H1 (cell line): ENCODE results near the gene TRAPPC2L. TPM values are rescaled to one million over a fixed set of nuclear protein-coding genes. Genes with fewer than 3 reads are reported as not detected.

ENCODE experiments used
- CTCF ChIA-PET: fragments of 300-600 bp; sonication (Branson Sonifier 250); formaldehyde crosslinking; loops from one replicate; lab custom pipeline; 2021; ENCODE audit not compliant: partially characterized antibody; lab: Charles Lee
- POLR2A ChIA-PET: fragments of 300-600 bp; sonication (Branson Sonifier 250); formaldehyde crosslinking; loops from one replicate; lab custom pipeline; 2021; ENCODE audit warnings: inconsistent platforms; ENCODE audit not compliant: partially characterized antibody; lab: Charles Lee
- DNase-seq, 2 experiments: peaks; one replicate each; pipeline versions ENCODE4 v3.0.0 to v3.0.0-alpha.2; 2010 to 2022; ENCODE audit warnings: low spot score in 2 of 2, low read depth in 1 of 2, mixed read lengths in 1 of 2
- FAIRE-seq: peaks from 2 replicates; lab custom pipeline; 2011; peaks lifted over from hg19 to GRCh38; lab: Jason Lieb, UNC
- H2AFZ ChIP-seq: 2 replicates; pipeline ENCODE4 v1.8.1; 2012; ENCODE audit warnings: low read length, inconsistent platforms
- H2AK5ac ChIP-seq: 2 replicates; pipeline ENCODE4 v1.6.1; 2013; ENCODE audit warnings: low read depth, low read length
- H2BK120ac ChIP-seq: replicated peaks from 2 replicates; pipeline ENCODE3; 2013; ENCODE audit warnings: low read depth, low read length, inconsistent platforms
- H2BK12ac ChIP-seq: 2 replicates; pipeline ENCODE4 v1.6.1; 2013; ENCODE audit warnings: low read depth, low read length
- H2BK15ac ChIP-seq: 2 replicates; pipeline ENCODE4 v1.6.1; 2013; ENCODE audit warnings: low read length
- H2BK20ac ChIP-seq: 2 replicates; pipeline ENCODE4 v1.6.1; 2013; ENCODE audit warnings: low read length
- H2BK5ac ChIP-seq: 2 replicates; pipeline ENCODE4 v1.6.1; 2013; ENCODE audit warnings: low read depth, low read length
- H3K14ac ChIP-seq: 2 replicates; pipeline ENCODE4 v1.6.1; 2013; ENCODE audit warnings: inconsistent platforms; ENCODE audit not compliant: insufficient read length
- H3K18ac ChIP-seq: 2 replicates; pipeline ENCODE4 v1.6.1; 2013; ENCODE audit warnings: low read length; ENCODE audit errors: extremely low read depth
- H3K23ac ChIP-seq: 2 replicates; pipeline ENCODE4 v1.6.1; 2013; ENCODE audit warnings: inconsistent platforms; ENCODE audit not compliant: insufficient read length
- H3K23me2 ChIP-seq: 2 replicates; pipeline ENCODE4 v1.6.1; 2013; ENCODE audit warnings: low read depth, low read length
- H3K27ac ChIP-seq: 2 replicates; pipeline ENCODE4 v1.6.1; 2011; ENCODE audit warnings: low read depth, low read length, inconsistent platforms
- H3K27me3 ChIP-seq, 4 experiments: replicated peaks in 1 of 4; 1 replicate in 1 of 4; 2 replicates in 3 of 4; pipeline versions ENCODE4 v1.6.1 to v1.8.1; 2011 to 2013; ENCODE audit warnings: low read length in 3 of 4, mild to moderate bottlenecking in 3 of 4, inconsistent platforms in 2 of 4, mixed read lengths in 2 of 4, moderate library complexity in 1 of 4; ENCODE audit not compliant: control insufficient read depth in 3 of 4, insufficient read depth in 3 of 4; ENCODE audit errors: extremely low read depth in 1 of 4
- H3K36me3 ChIP-seq, 4 experiments: 2 replicates each; pipeline versions ENCODE4 v1.6.1 to v1.8.1; 2011 to 2013; ENCODE audit warnings: mild to moderate bottlenecking in 4 of 4, low read length in 3 of 4, moderate library complexity in 2 of 4, control low read depth in 1 of 4, inconsistent platforms in 1 of 4; ENCODE audit not compliant: insufficient read depth in 4 of 4, control insufficient read depth in 2 of 4
- H3K4ac ChIP-seq: replicated peaks from 2 replicates; pipeline ENCODE3; 2013; ENCODE audit warnings: low read length, low read depth, mixed read lengths, inconsistent platforms; ENCODE audit not compliant: insufficient read length
- H3K4me1 ChIP-seq, 4 experiments: replicated peaks in 1 of 4; 1 replicate in 1 of 4; 2 replicates in 3 of 4; pipeline versions ENCODE4 v1.6.1 to v1.8.1; 2011 to 2013; ENCODE audit warnings: low read length in 3 of 4, inconsistent platforms in 2 of 4, mixed read lengths in 1 of 4; ENCODE audit not compliant: insufficient read depth in 4 of 4, control insufficient read depth in 3 of 4
- H3K4me2 ChIP-seq, 2 experiments: 2 replicates each; pipeline versions ENCODE4 v1.6.1 to v1.8.1; 2011 to 2013; ENCODE audit warnings: low read depth in 2 of 2, low read length in 2 of 2, control low read depth in 1 of 2, inconsistent platforms in 1 of 2, mild to moderate bottlenecking in 1 of 2; ENCODE audit not compliant: insufficient read depth in 1 of 2
- H3K4me3 ChIP-seq, 4 experiments: fragments of 200-600, 300-600 bp in 1 of 4; sonication (generic), shearing (Covaris generic), sonication (Bioruptor Twin) in 1 of 4; 2 replicates each; pipeline versions ENCODE4 v1.5.1 to v1.8.1; 2011 to 2016; ENCODE audit warnings: low read length in 4 of 4, low read depth in 3 of 4, control low read depth in 2 of 4, inconsistent platforms in 2 of 4, mild to moderate bottlenecking in 2 of 4, mixed read lengths in 1 of 4, moderate library complexity in 1 of 4; ENCODE audit not compliant: insufficient read depth in 2 of 4; ENCODE audit errors: extremely low read depth in 1 of 4
- H3K56ac ChIP-seq: replicated peaks from 2 replicates; pipeline ENCODE3; 2013; ENCODE audit warnings: low read depth, mild to moderate bottlenecking, mixed read lengths, low read length, inconsistent platforms; ENCODE audit not compliant: insufficient read length
- H3K79me1 ChIP-seq: 2 replicates; pipeline ENCODE4 v1.6.1; 2013; ENCODE audit warnings: low read depth, low read length, control low read depth
- H3K79me2 ChIP-seq, 2 experiments: 2 replicates each; pipeline versions ENCODE4 v1.6.1 to v1.8.1; 2012 to 2013; ENCODE audit warnings: low read length in 2 of 2, mild to moderate bottlenecking in 2 of 2, inconsistent platforms in 1 of 2; ENCODE audit not compliant: insufficient read depth in 2 of 2, control insufficient read depth in 1 of 2
- H3K9ac ChIP-seq, 4 experiments: replicated peaks in 1 of 4; 1 replicate in 1 of 4; 2 replicates in 3 of 4; pipeline versions ENCODE4 v1.6.1 to v1.8.1; 2011 to 2013; ENCODE audit warnings: low read depth in 3 of 4, low read length in 3 of 4, control low read depth in 2 of 4, mild to moderate bottlenecking in 2 of 4, moderate library complexity in 2 of 4, inconsistent platforms in 1 of 4; ENCODE audit errors: extremely low read depth in 1 of 4
- H3K9me3 ChIP-seq, 2 experiments: 2 replicates each; pipeline versions ENCODE4 v1.6.1 to v1.8.1; 2012 to 2013; ENCODE audit warnings: mild to moderate bottlenecking in 2 of 2, moderate library complexity in 2 of 2, control low read depth in 1 of 2, inconsistent platforms in 1 of 2, low read depth in 1 of 2, low read length in 1 of 2, mixed read lengths in 1 of 2; ENCODE audit not compliant: insufficient read depth in 2 of 2
- H4K20me1 ChIP-seq, 2 experiments: replicated peaks in 1 of 2; 2 replicates each; pipeline versions ENCODE3 to v1.8.1; 2011 to 2013; ENCODE audit warnings: inconsistent platforms in 2 of 2, low read length in 2 of 2, mild to moderate bottlenecking in 1 of 2; ENCODE audit not compliant: insufficient read depth in 2 of 2, control insufficient read depth in 1 of 2
- H4K5ac ChIP-seq: 2 replicates; pipeline ENCODE4 v1.6.1; 2013; ENCODE audit warnings: low read length, low read depth, mixed read lengths, inconsistent platforms; ENCODE audit not compliant: insufficient read length
- H4K8ac ChIP-seq: 2 replicates; pipeline ENCODE4 v1.8.0; 2013; ENCODE audit warnings: mild to moderate bottlenecking, moderate library complexity, low read length, inconsistent platforms; ENCODE audit not compliant: insufficient read depth; ENCODE audit errors: extremely low read depth
- H4K91ac ChIP-seq: replicated peaks from 2 replicates; pipeline ENCODE3; 2013; ENCODE audit warnings: low read length, mixed read lengths, inconsistent platforms; ENCODE audit not compliant: insufficient read length
- CBX5 ChIP-seq: fragments of 300-800, 300-1000 bp; sonication (generic); IDR thresholded peaks from 2 replicates; pipeline ENCODE4 v1.7.1; 2016; ENCODE audit warnings: antibody characterized with exemption, low read length, low read depth
- CBX8 ChIP-seq: fragments of 300-800, 300-1000 bp; sonication (generic); IDR thresholded peaks from 2 replicates; pipeline ENCODE4 v1.7.1; 2016; ENCODE audit warnings: low read depth, low read length, borderline replicate concordance
- CREB1 ChIP-seq: IDR thresholded peaks from 2 replicates; pipeline ENCODE4 v1.6.1; 2012; ENCODE audit warnings: inconsistent platforms
- HDAC6 ChIP-seq: IDR thresholded peaks from one replicate; pipeline ENCODE4 v1.7.1; 2012; ENCODE audit warnings: low read depth, mild to moderate bottlenecking, inconsistent platforms, low read length, moderate library complexity
- JUN ChIP-seq: IDR thresholded peaks from 2 replicates; pipeline ENCODE4 v1.6.1; 2011; ENCODE audit warnings: low read depth, mild to moderate bottlenecking, improper control_type of control experiment, low read length
- JUND ChIP-seq: IDR thresholded peaks from 2 replicates; pipeline ENCODE4 v1.6.1; 2011; ENCODE audit warnings: mild to moderate bottlenecking, improper control_type of control experiment, low read length
- KDM1A ChIP-seq: fragments of 200-600, 300-600 bp; sonication (generic); IDR thresholded peaks from 2 replicates; pipeline ENCODE4 v1.7.1; 2016; ENCODE audit warnings: mild to moderate bottlenecking, low read length, borderline replicate concordance
- KDM5A ChIP-seq: fragments of 200-600 bp; IDR thresholded peaks from 2 replicates; pipeline ENCODE4 v1.7.1; 2012; ENCODE audit warnings: mild to moderate bottlenecking, low read length, inconsistent platforms, mixed read lengths
- POLR2AphosphoS5 ChIP-seq: IDR thresholded peaks from 2 replicates; pipeline ENCODE4 v1.6.1; 2011; ENCODE audit warnings: low read depth, low read length
- SP4 ChIP-seq: IDR thresholded peaks from 2 replicates; pipeline ENCODE4 v1.6.1; 2012; ENCODE audit warnings: low read length, inconsistent platforms
- WGBS, 2 experiments: shearing (Covaris generic) in 1 of 2; methylation state at CpG; one replicate each; pipeline versions ENCODE4 v1.1.6 to v1.1.7; 2013 to 2015; ENCODE audit warnings: low lambda C conversion rate in 2 of 2, mixed read lengths in 2 of 2, inconsistent platforms in 1 of 2, low coverage in 1 of 2, missing lambda C conversion rate in 1 of 2; ENCODE audit not compliant: insufficient replicate concordance in 2 of 2, insufficient coverage in 1 of 2, insufficient read length in 1 of 2; ENCODE audit errors: extremely low coverage in 1 of 2, missing lambda C conversion rate in 1 of 2; 5-methylcytosine and 5-hydroxymethylcytosine counted together
- polyA plus RNA-seq, 7 experiments: library from polyadenylated mRNA; depleted of rRNA in 3 of 7; stranded (reverse) in 5 of 7; unstranded in 2 of 7; fragments of >200 nt in 5 of 7; fragments of 200-250 nt in 2 of 7; gene quantifications; 1 replicate in 5 of 7; 2 replicates in 1 of 7; 4 replicates in 1 of 7; pipeline versions ENCODE4 v1.2.1 to v1.2.3, GENCODE V29; 2011 to 2013; ENCODE audit warnings: missing spikeins in 2 of 7, mixed read lengths in 2 of 7
- total RNA-seq: library from RNA; stranded (reverse); fragmentation: NEBNext Ultra II Directional; extraction: Animal tissue kit (Norgen Biotek cat#: 25700); gene quantifications from 2 replicates; pipeline ENCODE4 v1.2.1, GENCODE V29; 2021

TRAPPC2L gene
- total and polyA plus RNA-seq, 2 of the 8 experiments (the other 6 are each of a cell fraction or from before 2014, with no cell fraction given), result 98.7 to 133 TPM

DNA sequence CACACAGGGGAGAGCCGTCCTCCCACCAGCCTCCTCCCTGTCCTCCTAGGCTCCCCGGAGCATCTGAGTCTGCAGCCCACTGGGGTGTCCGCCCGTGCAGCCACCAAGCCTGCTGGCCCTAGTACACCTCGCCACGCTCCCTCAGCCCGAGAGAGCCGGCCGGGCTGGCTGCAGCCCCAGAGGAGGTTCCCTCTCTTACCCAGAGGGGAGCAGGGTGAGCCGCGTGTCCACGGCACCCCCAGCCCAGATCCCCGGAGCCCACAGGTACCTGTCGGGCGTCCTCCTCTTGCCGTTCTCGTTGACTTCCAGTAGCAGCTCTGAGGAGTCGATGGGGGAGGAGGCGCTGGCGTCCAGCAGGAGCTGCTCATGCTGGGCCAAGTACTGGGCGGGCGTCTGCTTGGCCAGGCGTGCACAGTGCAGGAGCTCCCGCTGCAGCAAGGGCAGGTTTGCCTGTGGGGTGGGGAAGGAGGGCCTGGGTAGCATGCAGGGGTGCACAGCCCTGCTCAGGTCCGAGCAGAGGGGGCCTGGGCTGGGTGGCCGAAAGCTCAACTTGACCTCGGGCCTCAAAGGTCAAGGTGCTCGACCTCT, 28.9 kb downstream of the TRAPPC2L start:
- Histone ChIP-seq H3K27me3 (peaks cover 0 to 5% (median 2%) of the 10 kb centered on the region in 4 experiments; a peak in 2 of 7 replicates), H2BK15ac (no peak overlapping the region), H2BK20ac (no peak overlapping the region), H3K4me1 (peaks cover 0 to 8% (median 3%) of the 10 kb centered on the region in 4 experiments; a peak in 4 of 7 replicates), H2AFZ (no peak overlapping the region), H4K91ac (no peak overlapping the region), H3K23me2 (no peaks in the 10 kb centered on the region; the same call in 1 of the 2 replicates), H3K4me3 (no peak overlapping the region), H3K23ac (no peak overlapping the region), H4K8ac (peak overlapping the region; percentile 35; the same call in 1 of the 2 replicates), H3K4ac (no peak overlapping the region), H4K20me1 (peaks cover 0 to 4% of the 10 kb centered on the region in 2 experiments), H3K36me3 (no peaks in the 10 kb centered on the region), H2BK12ac (no peak overlapping the region), H3K18ac (no peak overlapping the region), H4K5ac (no peak overlapping the region), H3K9ac (no peak overlapping the region), H3K4me2 (no peak overlapping the region), H3K27ac (no peak overlapping the region), H3K79me2 (no peaks in the 10 kb centered on the region), H2BK5ac (no peak overlapping the region), H2BK120ac (no peak overlapping the region), H3K79me1 (no peaks in the 10 kb centered on the region; the same call in 1 of the 2 replicates), H3K9me3 (no peaks in the 10 kb centered on the region), H3K14ac (no peak overlapping the region), H3K56ac (no peak overlapping the region), H2AK5ac (no peak overlapping the region)
- no peak for TF ChIP-seq JUND
- TF ChIP-seq KDM1A, result no peak
- no peak for TF ChIP-seq CREB1
- no peak for TF ChIP-seq CBX5
- TF ChIP-seq CBX8, result no peak
- TF ChIP-seq HDAC6, result no peak
- TF ChIP-seq POLR2AphosphoS5, result no peak
- no peak for TF ChIP-seq KDM5A
- no peak for TF ChIP-seq SP4
- TF ChIP-seq JUN, result no peak
- WGBS, 2 experiments, result 90% methylated on average over 28 of the region's 28 CpGs; no CpG with 5 or more reads in 1 of the 2 experiments
- FAIRE-seq (no peak), DNase-seq (no peak)
- CTCF ChIA-PET, result interaction anchor here (1.2 to 2.1 kb wide), 2 partner anchors 28 to 148 kb away, joined by 4 to 8 read pairs; partner anchors contain the start of genes GALNS and TRAPPC2L
- POLR2A ChIA-PET, result interaction anchor here (0.9 kb wide), 1 partner anchor 76 kb away, joined by 5 read pairs; no protein-coding TSS in a partner anchor
